Psoas muscle (tissue), 8 donors: Measurements from ENCODE around the gene PTGIR. TPM values are rescaled to one million over a fixed set of nuclear protein-coding genes. Genes with fewer than 3 reads are reported as not detected.

Experiments
- ATAC-seq, 4 donors: fragments of 200-7000 bp; cut with Tn5 transposase; one replicate each; pipeline ENCODE4 v1.9.1; 2020; ENCODE audit warnings: moderate library complexity in 3 of 4, mild to moderate bottlenecking in 2 of 4
- DNase-seq, 2 donors: peaks; one replicate each; pipeline ENCODE4 v3.0.0-alpha.2; 2020
- H3K27ac ChIP-seq: fragments of 200-600 bp; one replicate; pipeline ENCODE4 v1.8.0; 2022
- H3K27me3 ChIP-seq, 3 donors: fragments of 200-600 bp in 1 of 3; one replicate each; pipeline versions ENCODE4 v1.6.1 to v1.8.0; 2013 to 2022; ENCODE audit warnings: low read length in 2 of 3, mild to moderate bottlenecking in 2 of 3, moderate library complexity in 1 of 3; ENCODE audit not compliant: insufficient read depth in 3 of 3
- H3K36me3 ChIP-seq, 2 donors: fragments of 200-600 bp in 1 of 2; one replicate each; pipeline versions ENCODE4 v1.6.1 to v1.8.0; 2013 to 2022; ENCODE audit warnings: low read depth in 1 of 2, mild to moderate bottlenecking in 1 of 2, moderate library complexity in 1 of 2; ENCODE audit not compliant: insufficient read depth in 1 of 2
- H3K4me1 ChIP-seq: fragments of 200-600 bp; one replicate; pipeline ENCODE4 v1.8.0; 2022
- H3K4me3 ChIP-seq: fragments of 200-600 bp; one replicate; pipeline ENCODE4 v1.8.0; 2022; ENCODE audit warnings: mild to moderate bottlenecking
- H3K9me3 ChIP-seq: fragments of 200-600 bp; one replicate; pipeline ENCODE4 v1.8.0; 2022
- CTCF ChIP-seq: fragments of 200-600 bp; IDR thresholded peaks from one replicate; pipeline ENCODE4 v1.8.0; 2022; ENCODE audit warnings: antibody characterized with exemption
- WGBS, 3 donors: extraction: QIAGEN DNeasy Blood & Tissue Kit; methylation state at CpG; one replicate each; pipeline versions ENCODE4 v1.1.6 to v1.1.7; 2013; 5-methylcytosine and 5-hydroxymethylcytosine counted together
- intact Hi-C, 2 donors: fragments of 100-400 bp; cut with DNase I; formaldehyde crosslinking; loops; one replicate each; pipeline versions ENCODE4 v1.11.0 to v1.14.2; 2022
- polyA plus RNA-seq, 3 donors: library from polyadenylated mRNA; stranded (reverse); fragments of 200-250 nt; gene quantifications; one replicate each; pipeline ENCODE4 v1.2.3, GENCODE V29; 2013
- total RNA-seq, 4 donors: library from RNA; stranded (reverse); fragmentation: NEBNext Ultra II Directional in 2 of 4; extraction: Animal tissue kit (Norgen Biotek cat#: 25700) in 2 of 4; gene quantifications; one replicate each; pipeline versions ENCODE4 v1.2.1 to v1.2.4, GENCODE V29; 2021 to 2023
- donor health status: healthy with polysubstance abuse.
- donor health status: DM: no; HTN: no; CAD: no; lungs with moderate emphysema.
- donor health status: Bipolar disorder and iron deficiency.
- donor health status: healthy.
- donor health status: DM: yes; HTN: yes; CAD: no.
- donor health status: DM: no; HTN: no; CAD: no.
- donor health status: DM: no; HTN: no; CAD: no.
- donor health status: DM: yes; HTN: yes; CAD: no.

PTGIR gene
- total and polyA plus RNA-seq, 7 donors, result 0.74 to 7.0 (median 1.2) TPM

GRCh38 chr19:46661735-46662592 is 37.1 kb upstream of the PTGIR start:
- Histone ChIP-seq H3K4me3 (peak overlapping the region; percentile 70), H3K4me1 (peaks cover 14% of the 10 kb centered on the region), H3K36me3 (no peaks in the 10 kb centered on the region), H3K9me3 (no peaks in the 10 kb centered on the region), H3K27me3 (peaks cover 0 to 29% (median 5%) of the 10 kb centered on the region in 3 donors), H3K27ac (peak overlapping the region; percentile 67)
- 5 to 7% (median 6%) methylated on average over 19 of the region's 19 CpGs for WGBS, 3 donors
- intact Hi-C loops, result loop anchor here (1.0 to 2.0 kb wide), 3 partner anchors 47 to 133 kb away; no protein-coding TSS in a partner anchor
- peak; percentile 90 for TF ChIP-seq CTCF
- peak; percentile 84 to 90 for DNase-seq
- ATAC-seq, result peak; percentile 71 to 84 (median 74)

GRCh38 chr19:46661020-46661731 is 36.3 kb upstream of the PTGIR start, which contains the start of gene DACT3:
TSS of gene DACT3 (minus strand) at chr19:46661182. CDS start at chr19:46661064, 118 bp downstream.
- peak; percentile 100 for DNase-seq
- Histone ChIP-seq H3K4me1 (peaks cover 14% of the 10 kb centered on the region), H3K27me3 (peaks cover 0 to 32% (median 5%) of the 10 kb centered on the region in 3 donors), H3K36me3 (no peaks in the 10 kb centered on the region), H3K27ac (peak within 1 kb of the TSS; percentile 67), H3K9me3 (no peaks in the 10 kb centered on the region), H3K4me3 (peak within 1 kb of the TSS; percentile 70)
- peak; percentile 95 to 96 (median 96) for ATAC-seq
- intact Hi-C loops, result no loop called here
- WGBS, 3 donors, result 0% methylated on average over 44 to 61 of the region's 61 CpGs
- no peak for TF ChIP-seq CTCF

GRCh38 chr19:46660551-46661019 is 35.7 kb upstream of the PTGIR start:
- peak overlapping the region; percentile 70 for H3K4me3 ChIP-seq
- WGBS, 3 donors, result 0 to 1% (median 0%) methylated on average over 21 to 40 of the region's 40 CpGs
- peaks cover 14% of the 10 kb centered on the region for H3K4me1 ChIP-seq
- TF ChIP-seq CTCF, result no peak
- H3K36me3 ChIP-seq, result no peaks in the 10 kb centered on the region
- peaks cover 0 to 34% (median 5%) of the 10 kb centered on the region in 3 donors for H3K27me3 ChIP-seq
- peak overlapping the region; percentile 46 for H3K27ac ChIP-seq
- ATAC-seq, result peak in 1 of 4 donors; percentile 39
- DNase-seq, result peak in 1 of 2 donors; percentile 41
- intact Hi-C loops, result no loop called here
- no peaks in the 10 kb centered on the region for H3K9me3 ChIP-seq

GRCh38 chr19:46660008-46660517 is 35.2 kb upstream of the PTGIR start:
- WGBS, 3 donors, result 5 to 9% (median 7%) methylated on average over 13 to 14 of the region's 14 CpGs
- ATAC-seq, result no peak
- intact Hi-C loops, result no loop called here

More at GRCh38 chr19:46660008-46660517, 35.2 kb upstream of the PTGIR start:
- Histone ChIP-seq H3K27ac (peak overlapping the region; percentile 46), H3K36me3 (no peaks in the 10 kb centered on the region), H3K4me1 (peaks cover 14% of the 10 kb centered on the region), H3K4me3 (peak overlapping the region; percentile 70), H3K9me3 (no peaks in the 10 kb centered on the region), H3K27me3 (peaks cover 0 to 34% (median 5%) of the 10 kb centered on the region in 3 donors)
- no peak for DNase-seq
- TF ChIP-seq CTCF, result no peak
